GM12873 (cell line): ENCODE data around the gene HCFC1.

Source experiments
- CTCF ChIP-seq: IDR thresholded peaks from 2 replicates; pipeline ENCODE4 v1.5.1; 2012; ENCODE audit warnings: low read depth, mild to moderate bottlenecking, moderate library complexity, low read length, control low read depth; ENCODE audit not compliant: insufficient read depth; ENCODE audit errors: missing control alignments

The HCFC1 gene

DNA sequence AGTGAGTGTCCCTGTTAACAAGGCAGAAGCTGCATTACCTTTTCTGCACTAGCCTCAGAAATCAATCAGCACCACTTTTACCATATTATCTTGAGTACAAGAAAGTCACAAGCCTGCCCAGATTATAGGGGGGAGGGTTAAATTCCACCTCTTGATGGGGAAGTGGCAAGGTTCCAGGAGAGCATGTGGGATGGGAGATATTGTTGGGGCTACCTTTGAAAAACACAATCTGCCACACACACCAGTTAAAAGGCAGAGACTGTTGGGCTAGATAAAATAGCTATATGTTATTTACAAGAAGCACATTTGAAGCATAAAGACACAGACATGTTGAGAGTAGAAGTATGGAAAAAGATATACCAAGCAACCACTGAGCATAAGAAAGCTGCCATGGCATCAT is 73.7 kb downstream of the HCFC1 start:
- TF ChIP-seq CTCF, result no peak
